GM23338 (cell line): ENCODE measurements around the gene ACOD1. TPM values are rescaled to one million over a fixed set of nuclear protein-coding genes. Genes with fewer than 3 reads are reported as not detected.

Source experiments
- ATAC-seq: fragments of 200-7000 bp; cut with Tn5 transposase; 3 replicates; pipeline ENCODE4 v1.9.1; 2020
- DNase-seq: peaks from one replicate; pipeline ENCODE4 v3.0.0-alpha.2; 2015; ENCODE audit warnings: low spot score
- H2AFZ ChIP-seq: fragments of 200-600 bp; sonication (generic); 2 replicates; pipeline ENCODE4 v1.8.0; 2016; ENCODE audit warnings: antibody characterized with exemption, mild to moderate bottlenecking, moderate library complexity
- H3F3A ChIP-seq: fragments of 200-600 bp; sonication (generic); replicated peaks from 2 replicates; pipeline ENCODE4 v1.8.0; 2017; ENCODE audit warnings: antibody characterized with exemption, mixed run types, low read depth
- H3K27ac ChIP-seq: fragments of 200-600 bp; sonication (generic); 2 replicates; pipeline ENCODE4 v1.6.1; 2016; ENCODE audit warnings: low read depth
- H3K27me3 ChIP-seq: fragments of 200-600 bp; sonication (generic); 2 replicates; pipeline ENCODE4 v1.8.0; 2016; ENCODE audit warnings: mild to moderate bottlenecking, mixed run types, moderate library complexity; ENCODE audit not compliant: insufficient read depth
- H3K36me3 ChIP-seq: fragments of 200-600 bp; sonication (generic); 2 replicates; pipeline ENCODE4 v1.8.0; 2016; ENCODE audit warnings: mild to moderate bottlenecking; ENCODE audit not compliant: insufficient read depth
- H3K4me1 ChIP-seq: fragments of 200-600 bp; sonication (generic); 2 replicates; pipeline ENCODE4 v1.8.0; 2016; ENCODE audit warnings: mild to moderate bottlenecking, moderate library complexity; ENCODE audit not compliant: insufficient read depth
- H3K4me2 ChIP-seq: fragments of 200-600 bp; sonication (generic); 2 replicates; pipeline ENCODE4 v1.7.1; 2017; ENCODE audit warnings: mixed run types
- H3K4me3 ChIP-seq: fragments of 200-600 bp; sonication (generic); 2 replicates; pipeline ENCODE4 v1.6.1; 2016; ENCODE audit warnings: mixed run types
- H3K79me2 ChIP-seq: fragments of 200-600 bp; sonication (generic); replicated peaks from 2 replicates; pipeline ENCODE4 v1.8.0; 2017; ENCODE audit warnings: mild to moderate bottlenecking; ENCODE audit not compliant: insufficient read depth
- H3K9me2 ChIP-seq: fragments of 200-600 bp; sonication (generic); 2 replicates; pipeline ENCODE4 v1.8.0; 2017; ENCODE audit not compliant: insufficient read depth
- H4K20me1 ChIP-seq: fragments of 200-600 bp; sonication (generic); replicated peaks from 2 replicates; pipeline ENCODE4 v1.8.0; 2017; ENCODE audit warnings: mild to moderate bottlenecking; ENCODE audit not compliant: insufficient read depth
- H3K27ac Mint-ChIP-seq: 2 replicates; pipeline ENCODE4 v1.8.0; 2020; ENCODE audit warnings: inconsistent platforms, mild to moderate bottlenecking, moderate library complexity, mixed read lengths
- H3K27me3 Mint-ChIP-seq: 3 replicates; pipeline ENCODE4 v1.8.0; 2022; ENCODE audit warnings: low read depth, mild to moderate bottlenecking, moderate library complexity, mixed read lengths, inconsistent platforms; ENCODE audit not compliant: insufficient read depth, poor library complexity
- H3K36me3 Mint-ChIP-seq: 3 replicates; pipeline ENCODE4 v1.8.0; 2021; ENCODE audit warnings: low read depth, mild to moderate bottlenecking, inconsistent platforms, moderate library complexity, mixed read lengths
- H3K4me1 Mint-ChIP-seq: 3 replicates; pipeline ENCODE4 v1.8.0; 2020; ENCODE audit warnings: mild to moderate bottlenecking, inconsistent platforms, mixed read lengths
- H3K4me3 Mint-ChIP-seq: 3 replicates; pipeline ENCODE4 v1.8.0; 2021; ENCODE audit warnings: moderate library complexity, mild to moderate bottlenecking, inconsistent platforms, mixed read lengths
- H3K9me3 Mint-ChIP-seq: 3 replicates; pipeline ENCODE4 v1.8.0; 2020; ENCODE audit warnings: moderate library complexity, mild to moderate bottlenecking, inconsistent platforms, mixed read lengths
- CREB1 ChIP-seq: fragments of 250-450 bp; sonication (Bioruptor Pico); IDR thresholded peaks from 2 replicates; pipeline ENCODE4 v1.5.0; 2020; ENCODE audit warnings: low read depth, mild to moderate bottlenecking, moderate library complexity
- EZH2 ChIP-seq: fragments of 200-600 bp; sonication (generic); IDR thresholded peaks from one replicate; pipeline ENCODE4 v1.8.0; 2017; ENCODE audit warnings: antibody characterized with exemption, mild to moderate bottlenecking, low read depth; ENCODE audit not compliant: unreplicated experiment
- EZH2phosphoT487 ChIP-seq: fragments of 200-600 bp; sonication (generic); IDR thresholded peaks from one replicate; pipeline ENCODE4 v1.8.1; 2018; ENCODE audit warnings: antibody characterized with exemption; ENCODE audit not compliant: unreplicated experiment
- JUNB ChIP-seq: IDR thresholded peaks from one replicate; pipeline ENCODE4 v1.6.1; 2016; ENCODE audit warnings: antibody characterized with exemption; ENCODE audit not compliant: unreplicated experiment
- NANOG ChIP-seq: IDR thresholded peaks from 2 replicates; pipeline ENCODE4 v1.6.1; 2016; ENCODE audit warnings: antibody characterized with exemption, borderline replicate concordance
- POLR2AphosphoS5 ChIP-seq: IDR thresholded peaks from 2 replicates; pipeline ENCODE4 v1.6.1; 2016; ENCODE audit warnings: antibody characterized with exemption, low read depth
- STAT1 ChIP-seq: IDR thresholded peaks from one replicate; pipeline ENCODE4 v1.6.1; 2016; ENCODE audit warnings: antibody characterized with exemption; ENCODE audit not compliant: unreplicated experiment
- ZNF114 ChIP-seq: fragments of 250-450 bp; sonication (Bioruptor Pico); IDR thresholded peaks from 2 replicates; pipeline ENCODE4 v1.5.0; 2020; ENCODE audit warnings: mild to moderate bottlenecking, moderate library complexity
- ZNF331 ChIP-seq: fragments of 250-450 bp; sonication (Bioruptor Pico); IDR thresholded peaks from 2 replicates; pipeline ENCODE4 v1.5.0; 2020; ENCODE audit warnings: low read depth, mild to moderate bottlenecking, moderate library complexity
- polyA plus RNA-seq: library from polyadenylated mRNA; unstranded; fragments of >200 nt; fragmentation: Nextera tagmentation; extraction: Ambion mirVana; gene quantifications from 2 replicates; pipeline ENCODE4 v1.2.1, GENCODE V29; 2016
- total RNA-seq: library from RNA; depleted of rRNA; stranded (reverse); fragments of >200 nt; shearing (Covaris generic); gene quantifications from 2 replicates; pipeline ENCODE4 v1.2.3, GENCODE V29; 2014
- TF ChIP-seq, protein P1 (sequence below): IDR thresholded peaks from 2 replicates; pipeline ENCODE4 v1.6.1; 2016; ENCODE audit warnings: antibody characterized with exemption
- TF ChIP-seq, protein P2 (sequence below), 2 experiments: fragments of 200-600 bp in 1 of 2; sonication (generic) in 1 of 2; conservative IDR thresholded peaks; 2 replicates each; pipeline versions ENCODE4 v1.5.1 to v1.6.1; 2016 to 2017; ENCODE audit warnings: antibody characterized with exemption in 2 of 2, low read depth in 2 of 2, mild to moderate bottlenecking in 2 of 2, moderate library complexity in 1 of 2
- TF ChIP-seq, protein P3 (sequence below): fragments of 250-450 bp; sonication (Bioruptor Pico); IDR thresholded peaks from 2 replicates; pipeline ENCODE4 v1.5.0; 2020; ENCODE audit warnings: mild to moderate bottlenecking, moderate library complexity
- TF ChIP-seq, protein P4 (sequence below): IDR thresholded peaks from one replicate; pipeline ENCODE4 v1.6.1; 2018; ENCODE audit warnings: antibody characterized with exemption; ENCODE audit not compliant: unreplicated experiment

Gene ACOD1
- total and polyA plus RNA-seq, 2 experiments from 2014 or later = not detected

DNA sequence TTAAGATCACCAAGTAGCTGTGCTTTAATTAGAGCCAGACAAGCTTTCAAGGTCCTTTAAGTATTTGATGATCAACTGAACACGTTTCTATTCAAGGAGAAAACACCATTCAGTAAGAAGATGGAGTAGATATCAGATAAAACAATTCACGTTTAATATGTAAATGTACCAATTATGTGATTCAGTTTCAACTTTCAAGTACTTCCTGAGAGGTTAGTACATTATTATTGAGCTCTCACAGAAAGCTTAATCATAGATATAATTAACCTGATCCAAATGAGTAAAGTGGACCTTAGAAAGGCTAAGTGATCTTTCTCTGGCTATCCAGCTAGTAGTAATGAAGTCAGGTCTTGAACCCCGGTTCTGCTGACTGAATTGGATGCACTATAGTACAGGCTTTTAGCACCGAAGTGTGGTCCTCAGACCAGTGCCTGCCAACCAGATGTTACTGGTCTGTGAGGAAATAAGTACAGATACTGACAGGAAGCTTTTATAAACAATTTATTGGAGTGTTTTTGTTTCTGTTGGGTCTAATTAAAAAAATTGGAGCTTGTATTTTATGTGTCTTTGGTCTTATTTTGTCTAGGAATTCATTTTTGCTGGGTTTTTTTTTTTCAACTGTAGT, 53.8 kb downstream of the ACOD1 start:
- Histone ChIP-seq H2AFZ (no peak overlapping the region), H3K27ac (0 out of 2 replicates have a peak overlapping the region, but pooled peaks have one; percentile 16), H4K20me1 (no peaks in the 10 kb centered on the region; the same call in 1 of the 2 replicates), H3K36me3 (peaks cover 3% of the 10 kb centered on the region; the same call in 1 of the 2 replicates), H3F3A (no peaks in the 10 kb centered on the region), H3K4me2 (no peak overlapping the region), H3K4me3 (no peak overlapping the region), H3K27me3 (no peaks in the 10 kb centered on the region), H3K79me2 (peaks cover 10% of the 10 kb centered on the region; the same call in 1 of the 2 replicates), H3K9me2 (no peaks in the 10 kb centered on the region), H3K4me1 (no peaks in the 10 kb centered on the region)
- Mint-ChIP-seq H3K4me1 (peaks cover 3% of the 10 kb centered on the region; the same call in 1 of the 3 replicates), H3K27ac (no peak overlapping the region), H3K9me3 (no peaks in the 10 kb centered on the region), H3K4me3 (no peak overlapping the region), H3K36me3 (peaks cover 26% of the 10 kb centered on the region; the same call in 2 of the 3 replicates), H3K27me3 (no peaks in the 10 kb centered on the region)
- TF ChIP-seq STAT1 = no peak
- TF ChIP-seq, protein P1, sequence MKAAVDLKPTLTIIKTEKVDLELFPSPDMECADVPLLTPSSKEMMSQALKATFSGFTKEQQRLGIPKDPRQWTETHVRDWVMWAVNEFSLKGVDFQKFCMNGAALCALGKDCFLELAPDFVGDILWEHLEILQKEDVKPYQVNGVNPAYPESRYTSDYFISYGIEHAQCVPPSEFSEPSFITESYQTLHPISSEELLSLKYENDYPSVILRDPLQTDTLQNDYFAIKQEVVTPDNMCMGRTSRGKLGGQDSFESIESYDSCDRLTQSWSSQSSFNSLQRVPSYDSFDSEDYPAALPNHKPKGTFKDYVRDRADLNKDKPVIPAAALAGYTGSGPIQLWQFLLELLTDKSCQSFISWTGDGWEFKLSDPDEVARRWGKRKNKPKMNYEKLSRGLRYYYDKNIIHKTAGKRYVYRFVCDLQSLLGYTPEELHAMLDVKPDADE = no peak
- TF ChIP-seq ZNF331 = no peak
- TF ChIP-seq CREB1 = no peak
- TF ChIP-seq POLR2AphosphoS5 = no peak
- TF ChIP-seq NANOG = no peak
- TF ChIP-seq, protein P2, sequence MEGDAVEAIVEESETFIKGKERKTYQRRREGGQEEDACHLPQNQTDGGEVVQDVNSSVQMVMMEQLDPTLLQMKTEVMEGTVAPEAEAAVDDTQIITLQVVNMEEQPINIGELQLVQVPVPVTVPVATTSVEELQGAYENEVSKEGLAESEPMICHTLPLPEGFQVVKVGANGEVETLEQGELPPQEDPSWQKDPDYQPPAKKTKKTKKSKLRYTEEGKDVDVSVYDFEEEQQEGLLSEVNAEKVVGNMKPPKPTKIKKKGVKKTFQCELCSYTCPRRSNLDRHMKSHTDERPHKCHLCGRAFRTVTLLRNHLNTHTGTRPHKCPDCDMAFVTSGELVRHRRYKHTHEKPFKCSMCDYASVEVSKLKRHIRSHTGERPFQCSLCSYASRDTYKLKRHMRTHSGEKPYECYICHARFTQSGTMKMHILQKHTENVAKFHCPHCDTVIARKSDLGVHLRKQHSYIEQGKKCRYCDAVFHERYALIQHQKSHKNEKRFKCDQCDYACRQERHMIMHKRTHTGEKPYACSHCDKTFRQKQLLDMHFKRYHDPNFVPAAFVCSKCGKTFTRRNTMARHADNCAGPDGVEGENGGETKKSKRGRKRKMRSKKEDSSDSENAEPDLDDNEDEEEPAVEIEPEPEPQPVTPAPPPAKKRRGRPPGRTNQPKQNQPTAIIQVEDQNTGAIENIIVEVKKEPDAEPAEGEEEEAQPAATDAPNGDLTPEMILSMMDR (conservative IDR thresholded peaks at IDR 0.05; ENCODE audit: low read depth in 2 of 2) = no peak
- no peak for TF ChIP-seq EZH2phosphoT487
- TF ChIP-seq, protein P3, sequence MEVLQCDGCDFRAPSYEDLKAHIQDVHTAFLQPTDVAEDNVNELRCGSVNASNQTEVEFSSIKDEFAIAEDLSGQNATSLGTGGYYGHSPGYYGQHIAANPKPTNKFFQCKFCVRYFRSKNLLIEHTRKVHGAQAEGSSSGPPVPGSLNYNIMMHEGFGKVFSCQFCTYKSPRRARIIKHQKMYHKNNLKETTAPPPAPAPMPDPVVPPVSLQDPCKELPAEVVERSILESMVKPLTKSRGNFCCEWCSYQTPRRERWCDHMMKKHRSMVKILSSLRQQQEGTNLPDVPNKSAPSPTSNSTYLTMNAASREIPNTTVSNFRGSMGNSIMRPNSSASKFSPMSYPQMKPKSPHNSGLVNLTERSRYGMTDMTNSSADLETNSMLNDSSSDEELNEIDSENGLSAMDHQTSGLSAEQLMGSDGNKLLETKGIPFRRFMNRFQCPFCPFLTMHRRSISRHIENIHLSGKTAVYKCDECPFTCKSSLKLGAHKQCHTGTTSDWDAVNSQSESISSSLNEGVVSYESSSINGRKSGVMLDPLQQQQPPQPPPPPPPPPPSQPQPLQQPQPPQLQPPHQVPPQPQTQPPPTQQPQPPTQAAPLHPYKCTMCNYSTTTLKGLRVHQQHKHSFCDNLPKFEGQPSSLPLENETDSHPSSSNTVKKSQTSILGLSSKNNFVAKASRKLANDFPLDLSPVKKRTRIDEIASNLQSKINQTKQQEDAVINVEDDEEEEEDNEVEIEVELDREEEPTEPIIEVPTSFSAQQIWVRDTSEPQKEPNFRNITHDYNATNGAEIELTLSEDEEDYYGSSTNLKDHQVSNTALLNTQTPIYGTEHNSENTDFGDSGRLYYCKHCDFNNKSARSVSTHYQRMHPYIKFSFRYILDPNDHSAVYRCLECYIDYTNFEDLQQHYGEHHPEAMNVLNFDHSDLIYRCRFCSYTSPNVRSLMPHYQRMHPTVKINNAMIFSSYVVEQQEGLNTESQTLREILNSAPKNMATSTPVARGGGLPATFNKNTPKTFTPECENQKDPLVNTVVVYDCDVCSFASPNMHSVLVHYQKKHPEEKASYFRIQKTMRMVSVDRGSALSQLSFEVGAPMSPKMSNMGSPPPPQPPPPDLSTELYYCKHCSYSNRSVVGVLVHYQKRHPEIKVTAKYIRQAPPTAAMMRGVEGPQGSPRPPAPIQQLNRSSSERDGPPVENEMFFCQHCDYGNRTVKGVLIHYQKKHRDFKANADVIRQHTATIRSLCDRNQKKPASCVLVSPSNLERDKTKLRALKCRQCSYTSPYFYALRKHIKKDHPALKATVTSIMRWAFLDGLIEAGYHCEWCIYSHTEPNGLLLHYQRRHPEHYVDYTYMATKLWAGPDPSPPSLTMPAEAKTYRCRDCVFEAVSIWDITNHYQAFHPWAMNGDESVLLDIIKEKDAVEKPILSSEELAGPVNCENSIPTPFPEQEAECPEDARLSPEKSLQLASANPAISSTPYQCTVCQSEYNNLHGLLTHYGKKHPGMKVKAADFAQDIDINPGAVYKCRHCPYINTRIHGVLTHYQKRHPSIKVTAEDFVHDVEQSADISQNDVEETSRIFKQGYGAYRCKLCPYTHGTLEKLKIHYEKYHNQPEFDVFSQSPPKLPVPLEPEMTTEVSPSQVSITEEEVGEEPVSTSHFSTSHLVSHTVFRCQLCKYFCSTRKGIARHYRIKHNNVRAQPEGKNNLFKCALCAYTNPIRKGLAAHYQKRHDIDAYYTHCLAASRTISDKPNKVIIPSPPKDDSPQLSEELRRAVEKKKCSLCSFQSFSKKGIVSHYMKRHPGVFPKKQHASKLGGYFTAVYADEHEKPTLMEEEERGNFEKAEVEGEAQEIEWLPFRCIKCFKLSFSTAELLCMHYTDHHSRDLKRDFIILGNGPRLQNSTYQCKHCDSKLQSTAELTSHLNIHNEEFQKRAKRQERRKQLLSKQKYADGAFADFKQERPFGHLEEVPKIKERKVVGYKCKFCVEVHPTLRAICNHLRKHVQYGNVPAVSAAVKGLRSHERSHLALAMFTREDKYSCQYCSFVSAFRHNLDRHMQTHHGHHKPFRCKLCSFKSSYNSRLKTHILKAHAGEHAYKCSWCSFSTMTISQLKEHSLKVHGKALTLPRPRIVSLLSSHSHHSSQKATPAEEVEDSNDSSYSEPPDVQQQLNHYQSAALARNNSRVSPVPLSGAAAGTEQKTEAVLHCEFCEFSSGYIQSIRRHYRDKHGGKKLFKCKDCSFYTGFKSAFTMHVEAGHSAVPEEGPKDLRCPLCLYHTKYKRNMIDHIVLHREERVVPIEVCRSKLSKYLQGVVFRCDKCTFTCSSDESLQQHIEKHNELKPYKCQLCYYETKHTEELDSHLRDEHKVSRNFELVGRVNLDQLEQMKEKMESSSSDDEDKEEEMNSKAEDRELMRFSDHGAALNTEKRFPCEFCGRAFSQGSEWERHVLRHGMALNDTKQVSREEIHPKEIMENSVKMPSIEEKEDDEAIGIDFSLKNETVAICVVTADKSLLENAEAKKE = no peak
- TF ChIP-seq EZH2 = no peak
- TF ChIP-seq JUNB = no peak
- TF ChIP-seq, protein P4, sequence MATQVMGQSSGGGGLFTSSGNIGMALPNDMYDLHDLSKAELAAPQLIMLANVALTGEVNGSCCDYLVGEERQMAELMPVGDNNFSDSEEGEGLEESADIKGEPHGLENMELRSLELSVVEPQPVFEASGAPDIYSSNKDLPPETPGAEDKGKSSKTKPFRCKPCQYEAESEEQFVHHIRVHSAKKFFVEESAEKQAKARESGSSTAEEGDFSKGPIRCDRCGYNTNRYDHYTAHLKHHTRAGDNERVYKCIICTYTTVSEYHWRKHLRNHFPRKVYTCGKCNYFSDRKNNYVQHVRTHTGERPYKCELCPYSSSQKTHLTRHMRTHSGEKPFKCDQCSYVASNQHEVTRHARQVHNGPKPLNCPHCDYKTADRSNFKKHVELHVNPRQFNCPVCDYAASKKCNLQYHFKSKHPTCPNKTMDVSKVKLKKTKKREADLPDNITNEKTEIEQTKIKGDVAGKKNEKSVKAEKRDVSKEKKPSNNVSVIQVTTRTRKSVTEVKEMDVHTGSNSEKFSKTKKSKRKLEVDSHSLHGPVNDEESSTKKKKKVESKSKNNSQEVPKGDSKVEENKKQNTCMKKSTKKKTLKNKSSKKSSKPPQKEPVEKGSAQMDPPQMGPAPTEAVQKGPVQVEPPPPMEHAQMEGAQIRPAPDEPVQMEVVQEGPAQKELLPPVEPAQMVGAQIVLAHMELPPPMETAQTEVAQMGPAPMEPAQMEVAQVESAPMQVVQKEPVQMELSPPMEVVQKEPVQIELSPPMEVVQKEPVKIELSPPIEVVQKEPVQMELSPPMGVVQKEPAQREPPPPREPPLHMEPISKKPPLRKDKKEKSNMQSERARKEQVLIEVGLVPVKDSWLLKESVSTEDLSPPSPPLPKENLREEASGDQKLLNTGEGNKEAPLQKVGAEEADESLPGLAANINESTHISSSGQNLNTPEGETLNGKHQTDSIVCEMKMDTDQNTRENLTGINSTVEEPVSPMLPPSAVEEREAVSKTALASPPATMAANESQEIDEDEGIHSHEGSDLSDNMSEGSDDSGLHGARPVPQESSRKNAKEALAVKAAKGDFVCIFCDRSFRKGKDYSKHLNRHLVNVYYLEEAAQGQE = no peak
- no peak for TF ChIP-seq ZNF114
- no peak for DNase-seq
- ATAC-seq = no peak
